Stimulated activated CD4-positive, alpha-beta T cell treated with anti-CD3 and anti-CD28 coated beads, TNF-alpha, amount 100 ng/mL, for 1 hour (primary cell): ENCODE measurements around the gene NTNG1.

Experiments
- DNase-seq, 3 donors: peaks; one replicate each; pipeline ENCODE4 v3.0.0-alpha.2; 2020; ENCODE audit warnings: low read depth in 3 of 3, low spot score in 1 of 3

The NTNG1 gene

GRCh38 chr1:107494061-107494460 lies 353.2 kb downstream of the NTNG1 start:
- DNase-seq: no peak

- no peak for DNase-seq
Measured at GRCh38 chr1:107496002-107496401, 355.2 kb downstream of the NTNG1 start.

GRCh38 chr1:107499139-107499744 lies 358.4 kb downstream of the NTNG1 start:
- DNase-seq: no peak

- no peak for DNase-seq
Measured at GRCh38 chr1:107501081-107501605, 360.3 kb downstream of the NTNG1 start.

- DNase-seq: no peak
Measured at GRCh38 chr1:107510347-107510746, 369.5 kb downstream of the NTNG1 start.

- DNase-seq: no peak
Measured at GRCh38 chr1:107512836-107513235, 372.0 kb downstream of the NTNG1 start.

GRCh38 chr1:107514841-107515240 lies 374.0 kb downstream of the NTNG1 start:
- DNase-seq: no peak

GRCh38 chr1:107515702-107516101 lies 374.9 kb downstream of the NTNG1 start:
- DNase-seq: no peak

GRCh38 chr1:107523061-107523460 lies 382.2 kb downstream of the NTNG1 start:
- no peak for DNase-seq

- DNase-seq: no peak
Measured at GRCh38 chr1:107523736-107524135, 382.9 kb downstream of the NTNG1 start.

- DNase-seq: no peak
Measured at GRCh38 chr1:107524301-107524700, 383.5 kb downstream of the NTNG1 start.

GRCh38 chr1:107525145-107525544 lies 384.3 kb downstream of the NTNG1 start:
- no peak for DNase-seq

- DNase-seq: no peak
Measured at GRCh38 chr1:107525961-107526360, 385.1 kb downstream of the NTNG1 start.

GRCh38 chr1:107526524-107527198 lies 385.8 kb downstream of the NTNG1 start:
- DNase-seq: no peak

- DNase-seq: no peak
Measured at GRCh38 chr1:107529511-107530149, 388.8 kb downstream of the NTNG1 start.

- DNase-seq: no peak
Measured at GRCh38 chr1:107530543-107530942, 389.7 kb downstream of the NTNG1 start.

GRCh38 chr1:107531065-107531908 lies 390.4 kb downstream of the NTNG1 start:
- DNase-seq: no peak

GRCh38 chr1:107532318-107532717 lies 391.5 kb downstream of the NTNG1 start:
- DNase-seq: no peak
